WTC11 (cell line): ENCODE results near the gene SCYGR5.

Experiments
- CREB1 ChIP-seq: sonication (generic); formaldehyde crosslinking; IDR thresholded peaks from 2 replicates; pipeline ENCODE4 v1.8.0; 2023; ENCODE audit warnings: mild to moderate bottlenecking, missing genetic modification reagents
- CTCF ChIP-seq: fragments of 200-600 bp; IDR thresholded peaks from 2 replicates; pipeline ENCODE4 v1.8.0; 2022; ENCODE audit warnings: antibody characterized with exemption
- GABPB1 ChIP-seq: sonication (generic); formaldehyde crosslinking; IDR thresholded peaks from 2 replicates; pipeline ENCODE4 v1.8.1; 2023; ENCODE audit warnings: mild to moderate bottlenecking, missing genetic modification reagents
- KAT7 ChIP-seq: sonication (generic); formaldehyde crosslinking; IDR thresholded peaks from 2 replicates; pipeline ENCODE4 v1.8.1; 2023; ENCODE audit warnings: missing genetic modification reagents, mild to moderate bottlenecking, borderline replicate concordance
- TCF7 ChIP-seq: sonication (generic); formaldehyde crosslinking; IDR thresholded peaks from 2 replicates; pipeline ENCODE4 v1.8.0; 2022; ENCODE audit warnings: mild to moderate bottlenecking, low read depth, missing genetic modification reagents, moderate library complexity
- ZBTB21 ChIP-seq: sonication (generic); formaldehyde crosslinking; IDR thresholded peaks from 2 replicates; pipeline ENCODE4 v1.8.1; 2023; ENCODE audit warnings: mild to moderate bottlenecking, missing genetic modification reagents, borderline replicate concordance
- ZNF416 ChIP-seq: fragments of 250-450 bp; sonication (Bioruptor Pico); IDR thresholded peaks from 2 replicates; pipeline ENCODE4 v1.9.0; 2021; ENCODE audit warnings: mild to moderate bottlenecking, inconsistent platforms
- TF ChIP-seq, protein P1 (sequence below): sonication (generic); formaldehyde crosslinking; IDR thresholded peaks from 2 replicates; pipeline ENCODE4 v1.8.0; 2023; ENCODE audit warnings: missing genetic modification reagents, mild to moderate bottlenecking, borderline replicate concordance
- TF ChIP-seq, protein P2 (sequence below): sonication (generic); formaldehyde crosslinking; IDR thresholded peaks from 2 replicates; pipeline ENCODE4 v1.8.1; 2023; ENCODE audit warnings: mild to moderate bottlenecking, missing genetic modification reagents, borderline replicate concordance

DNA sequence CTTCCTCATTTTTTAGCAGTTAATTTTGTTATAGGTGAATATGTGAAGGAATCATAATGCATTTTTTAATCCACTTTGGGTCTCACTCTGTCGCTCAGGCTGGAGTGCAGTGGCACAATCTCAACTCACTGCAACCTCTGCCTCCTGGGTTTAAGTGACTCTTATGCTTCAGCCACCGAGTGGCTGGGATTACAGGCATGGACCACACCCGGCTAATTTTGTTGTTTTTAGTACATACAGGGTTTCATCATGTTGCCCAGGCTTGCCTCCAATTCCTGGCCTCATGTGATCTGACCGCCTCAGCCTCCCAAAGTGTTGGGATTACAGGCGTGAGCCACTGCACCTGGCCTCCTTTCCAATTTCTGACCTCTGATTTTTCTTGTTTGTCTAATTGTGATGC is 17.7 kb downstream of the SCYGR5 start:
- TF ChIP-seq ZBTB21 (CRISPR knock-in tag) = no peak
- TF ChIP-seq GABPB1 (CRISPR knock-in tag) = no peak
- no peak for TF ChIP-seq CTCF
- TF ChIP-seq, protein P1, sequence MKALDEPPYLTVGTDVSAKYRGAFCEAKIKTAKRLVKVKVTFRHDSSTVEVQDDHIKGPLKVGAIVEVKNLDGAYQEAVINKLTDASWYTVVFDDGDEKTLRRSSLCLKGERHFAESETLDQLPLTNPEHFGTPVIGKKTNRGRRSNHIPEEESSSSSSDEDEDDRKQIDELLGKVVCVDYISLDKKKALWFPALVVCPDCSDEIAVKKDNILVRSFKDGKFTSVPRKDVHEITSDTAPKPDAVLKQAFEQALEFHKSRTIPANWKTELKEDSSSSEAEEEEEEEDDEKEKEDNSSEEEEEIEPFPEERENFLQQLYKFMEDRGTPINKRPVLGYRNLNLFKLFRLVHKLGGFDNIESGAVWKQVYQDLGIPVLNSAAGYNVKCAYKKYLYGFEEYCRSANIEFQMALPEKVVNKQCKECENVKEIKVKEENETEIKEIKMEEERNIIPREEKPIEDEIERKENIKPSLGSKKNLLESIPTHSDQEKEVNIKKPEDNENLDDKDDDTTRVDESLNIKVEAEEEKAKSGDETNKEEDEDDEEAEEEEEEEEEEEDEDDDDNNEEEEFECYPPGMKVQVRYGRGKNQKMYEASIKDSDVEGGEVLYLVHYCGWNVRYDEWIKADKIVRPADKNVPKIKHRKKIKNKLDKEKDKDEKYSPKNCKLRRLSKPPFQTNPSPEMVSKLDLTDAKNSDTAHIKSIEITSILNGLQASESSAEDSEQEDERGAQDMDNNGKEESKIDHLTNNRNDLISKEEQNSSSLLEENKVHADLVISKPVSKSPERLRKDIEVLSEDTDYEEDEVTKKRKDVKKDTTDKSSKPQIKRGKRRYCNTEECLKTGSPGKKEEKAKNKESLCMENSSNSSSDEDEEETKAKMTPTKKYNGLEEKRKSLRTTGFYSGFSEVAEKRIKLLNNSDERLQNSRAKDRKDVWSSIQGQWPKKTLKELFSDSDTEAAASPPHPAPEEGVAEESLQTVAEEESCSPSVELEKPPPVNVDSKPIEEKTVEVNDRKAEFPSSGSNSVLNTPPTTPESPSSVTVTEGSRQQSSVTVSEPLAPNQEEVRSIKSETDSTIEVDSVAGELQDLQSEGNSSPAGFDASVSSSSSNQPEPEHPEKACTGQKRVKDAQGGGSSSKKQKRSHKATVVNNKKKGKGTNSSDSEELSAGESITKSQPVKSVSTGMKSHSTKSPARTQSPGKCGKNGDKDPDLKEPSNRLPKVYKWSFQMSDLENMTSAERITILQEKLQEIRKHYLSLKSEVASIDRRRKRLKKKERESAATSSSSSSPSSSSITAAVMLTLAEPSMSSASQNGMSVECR (CRISPR knock-in tag) = no peak
- no peak for TF ChIP-seq ZNF416 (CRISPR knock-in tag)
- no peak for TF ChIP-seq CREB1 (CRISPR knock-in tag)
- TF ChIP-seq KAT7 = no peak
- TF ChIP-seq, protein P2, sequence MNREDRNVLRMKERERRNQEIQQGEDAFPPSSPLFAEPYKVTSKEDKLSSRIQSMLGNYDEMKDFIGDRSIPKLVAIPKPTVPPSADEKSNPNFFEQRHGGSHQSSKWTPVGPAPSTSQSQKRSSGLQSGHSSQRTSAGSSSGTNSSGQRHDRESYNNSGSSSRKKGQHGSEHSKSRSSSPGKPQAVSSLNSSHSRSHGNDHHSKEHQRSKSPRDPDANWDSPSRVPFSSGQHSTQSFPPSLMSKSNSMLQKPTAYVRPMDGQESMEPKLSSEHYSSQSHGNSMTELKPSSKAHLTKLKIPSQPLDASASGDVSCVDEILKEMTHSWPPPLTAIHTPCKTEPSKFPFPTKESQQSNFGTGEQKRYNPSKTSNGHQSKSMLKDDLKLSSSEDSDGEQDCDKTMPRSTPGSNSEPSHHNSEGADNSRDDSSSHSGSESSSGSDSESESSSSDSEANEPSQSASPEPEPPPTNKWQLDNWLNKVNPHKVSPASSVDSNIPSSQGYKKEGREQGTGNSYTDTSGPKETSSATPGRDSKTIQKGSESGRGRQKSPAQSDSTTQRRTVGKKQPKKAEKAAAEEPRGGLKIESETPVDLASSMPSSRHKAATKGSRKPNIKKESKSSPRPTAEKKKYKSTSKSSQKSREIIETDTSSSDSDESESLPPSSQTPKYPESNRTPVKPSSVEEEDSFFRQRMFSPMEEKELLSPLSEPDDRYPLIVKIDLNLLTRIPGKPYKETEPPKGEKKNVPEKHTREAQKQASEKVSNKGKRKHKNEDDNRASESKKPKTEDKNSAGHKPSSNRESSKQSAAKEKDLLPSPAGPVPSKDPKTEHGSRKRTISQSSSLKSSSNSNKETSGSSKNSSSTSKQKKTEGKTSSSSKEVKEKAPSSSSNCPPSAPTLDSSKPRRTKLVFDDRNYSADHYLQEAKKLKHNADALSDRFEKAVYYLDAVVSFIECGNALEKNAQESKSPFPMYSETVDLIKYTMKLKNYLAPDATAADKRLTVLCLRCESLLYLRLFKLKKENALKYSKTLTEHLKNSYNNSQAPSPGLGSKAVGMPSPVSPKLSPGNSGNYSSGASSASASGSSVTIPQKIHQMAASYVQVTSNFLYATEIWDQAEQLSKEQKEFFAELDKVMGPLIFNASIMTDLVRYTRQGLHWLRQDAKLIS (CRISPR knock-in tag) = no peak
- TF ChIP-seq TCF7 (CRISPR knock-in tag) = no peak
